Activated CD4-positive, alpha-beta T cell treated with anti-CD3 and anti-CD28 coated beads for 36 hours (primary cell): Measurements from ENCODE around the gene EIF4E2. TPM values are rescaled to one million over a fixed set of nuclear protein-coding genes. Genes with fewer than 3 reads are reported as not detected.
"Not testable (repeated sequence)": the region's sequence is repeated elsewhere in the genome, so short reads cannot be mapped to it uniquely, and the experiment has no call there.

Experiments used
- ATAC-seq: fragments of 200-7000 bp; cut with Tn5 transposase; one replicate; pipeline ENCODE4 v1.10.0; 2021; ENCODE audit warnings: mild to moderate bottlenecking, moderate library complexity
- CTCF ChIA-PET: fragments of 350-600 bp; sonication (Branson Sonifier 250); formaldehyde crosslinking; loops from one replicate; lab custom pipeline; 2021; ENCODE audit warnings: antibody characterized with exemption; lab: Charles Lee
- POLR2A ChIA-PET: fragments of 350-600 bp; sonication (Branson Sonifier 250); formaldehyde crosslinking; loops from one replicate; lab custom pipeline; 2021; ENCODE audit warnings: antibody characterized with exemption, inconsistent platforms; lab: Charles Lee
- DNase-seq: peaks from one replicate; pipeline ENCODE4 v3.0.0-alpha.2; 2020
- H3K27ac Mint-ChIP-seq: one replicate; pipeline ENCODE4 v1.8.0; 2021; ENCODE audit warnings: mixed read lengths
- H3K27me3 Mint-ChIP-seq: one replicate; pipeline ENCODE4 v1.8.0; 2021; ENCODE audit warnings: mixed read lengths
- H3K36me3 Mint-ChIP-seq: one replicate; pipeline ENCODE4 v1.8.0; 2021; ENCODE audit warnings: low read depth, mixed read lengths
- H3K4me1 Mint-ChIP-seq: one replicate; pipeline ENCODE4 v1.8.0; 2021; ENCODE audit warnings: mixed read lengths
- H3K4me3 Mint-ChIP-seq: one replicate; pipeline ENCODE4 v1.8.0; 2021; ENCODE audit warnings: mild to moderate bottlenecking, moderate library complexity, mixed read lengths
- H3K9me3 Mint-ChIP-seq: one replicate; pipeline ENCODE4 v1.8.0; 2021; ENCODE audit warnings: low read depth, mixed read lengths
- intact Hi-C, 2 experiments: fragments of 100-400 bp; cut with DNase I in 1 of 2; cut with micrococcal nuclease in 1 of 2; formaldehyde crosslinking; loops; one replicate each; pipeline versions ENCODE4 v1.14.2 to v1.15.1; 2022 to 2024; cut with DNase I, micrococcal nuclease
- total RNA-seq, 2 experiments: library from RNA; stranded (reverse); gene quantifications; one replicate each; pipeline ENCODE4 v1.2.3, GENCODE V29; 2021

EIF4E2 gene
- total RNA-seq, 2 experiments from 2014 or later: 57.0 to 68.0 TPM

- H3K4me1 Mint-ChIP-seq: peaks cover 11% of the 10 kb centered on the region
- DNase-seq (no peak), ATAC-seq (no peak)
- ChIA-PET POLR2A (no interaction called here), CTCF (no interaction called here)
- intact Hi-C loops: no loop called here
- no peak overlapping the region for H3K27ac Mint-ChIP-seq
- peaks cover 20% of the 10 kb centered on the region for H3K27me3 Mint-ChIP-seq
- no peak overlapping the region for H3K4me3 Mint-ChIP-seq
- H3K9me3 Mint-ChIP-seq: no peaks in the 10 kb centered on the region
- H3K36me3 Mint-ChIP-seq: no peaks in the 10 kb centered on the region
These were observed 20.5 kb upstream of the EIF4E2 start for GRCh38 chr2:232529806-232530547.

- ChIA-PET POLR2A (no interaction called here), CTCF (no interaction called here)
- H3K27me3 Mint-ChIP-seq: peaks cover 19% of the 10 kb centered on the region
- no peaks in the 10 kb centered on the region for H3K9me3 Mint-ChIP-seq
- no peaks in the 10 kb centered on the region for H3K36me3 Mint-ChIP-seq
- DNase-seq (no peak), ATAC-seq (no peak)
- peaks cover 11% of the 10 kb centered on the region for H3K4me1 Mint-ChIP-seq
- H3K4me3 Mint-ChIP-seq: no peak overlapping the region
- intact Hi-C loops: no loop called here
- no peak overlapping the region for H3K27ac Mint-ChIP-seq
These were observed 19.7 kb upstream of the EIF4E2 start for GRCh38 chr2:232530626-232531260.

DNA sequence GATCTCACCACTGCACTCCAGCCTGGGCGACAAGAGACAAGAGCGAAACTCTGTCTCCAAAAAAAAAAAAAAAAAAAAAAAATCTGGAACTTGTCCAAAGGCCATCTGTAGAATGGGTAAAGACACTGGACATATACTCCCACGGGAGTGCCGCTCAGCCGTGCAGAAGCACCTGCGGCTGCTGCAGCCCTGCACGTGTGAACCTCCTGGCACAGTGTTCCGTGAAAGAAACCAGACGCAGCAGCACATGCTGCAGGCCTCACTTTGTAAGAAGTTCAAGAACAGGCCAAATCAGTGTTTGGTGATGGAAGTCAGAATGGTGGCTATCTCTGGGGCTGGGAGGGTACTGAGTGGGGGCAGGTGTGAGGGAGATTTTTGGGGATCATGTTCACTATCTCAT, 18.1 kb upstream of the EIF4E2 start:
- intact Hi-C loops: no loop called here
- ChIA-PET CTCF (no interaction called here), POLR2A (no interaction called here)
- ATAC-seq (no peak), DNase-seq (no peak)
- H3K4me3 Mint-ChIP-seq: no peak overlapping the region
- no peak overlapping the region for H3K27ac Mint-ChIP-seq
- peaks cover 11% of the 10 kb centered on the region for H3K4me1 Mint-ChIP-seq
- H3K36me3 Mint-ChIP-seq: no peaks in the 10 kb centered on the region
- H3K27me3 Mint-ChIP-seq: peaks cover 17% of the 10 kb centered on the region
- no peaks in the 10 kb centered on the region for H3K9me3 Mint-ChIP-seq

GRCh38 chr2:232532821-232533220, 17.7 kb upstream of the EIF4E2 start:
- CTCF ChIA-PET, POLR2A ChIA-PET, H3K27ac Mint-ChIP-seq, ATAC-seq, H3K36me3 Mint-ChIP-seq, H3K9me3 Mint-ChIP-seq, DNase-seq, intact Hi-C loops, H3K4me3 Mint-ChIP-seq: not testable (repeated sequence)
- Mint-ChIP-seq H3K27me3 (peaks cover 17% of the 10 kb centered on the region), H3K4me1 (peaks cover 11% of the 10 kb centered on the region)

DNA sequence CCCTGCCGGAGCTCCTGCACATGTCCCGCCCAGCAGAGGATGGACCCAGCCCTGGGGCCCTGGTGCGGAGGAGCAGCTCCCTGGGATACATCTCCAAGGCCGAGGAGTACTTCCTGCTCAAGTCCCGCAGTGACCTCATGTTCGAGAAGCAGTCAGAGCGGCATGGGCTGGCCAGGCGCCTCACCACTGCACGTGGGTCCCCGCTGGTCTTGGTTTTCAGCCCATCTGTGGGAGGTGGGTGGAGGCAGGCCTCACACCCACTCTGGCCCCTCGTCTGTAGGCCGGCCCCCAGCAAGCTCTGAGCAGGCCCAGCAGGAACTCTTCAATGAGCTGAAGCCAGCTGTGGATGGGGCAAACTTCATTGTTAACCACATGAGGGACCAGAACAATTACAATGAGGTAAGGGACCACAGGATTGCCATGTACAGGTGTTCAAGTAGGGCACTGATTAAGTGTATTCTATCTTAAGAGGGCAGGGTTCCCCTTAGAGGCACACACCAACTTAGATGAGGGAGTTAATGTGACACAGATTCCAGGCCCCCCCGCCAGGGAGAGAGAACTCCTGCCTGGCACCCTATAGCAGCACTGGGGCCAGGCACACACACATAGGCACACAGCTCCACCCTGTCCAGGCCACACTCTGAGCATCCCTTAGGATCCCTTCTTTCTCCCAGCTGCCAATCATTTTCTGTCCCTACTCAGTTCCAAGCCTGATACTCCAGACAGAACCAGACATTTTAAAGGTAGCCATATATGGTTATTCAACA, 16.4 kb upstream of the EIF4E2 start:
- Mint-ChIP-seq H3K36me3 (no peaks in the 10 kb centered on the region), H3K27me3 (peaks cover 9% of the 10 kb centered on the region), H3K4me1 (peaks cover 2% of the 10 kb centered on the region), H3K27ac (no peak overlapping the region), H3K9me3 (no peaks in the 10 kb centered on the region), H3K4me3 (no peak overlapping the region)
- POLR2A ChIA-PET: no interaction called here
- ATAC-seq: no peak
- intact Hi-C loops: no loop called here
- CTCF ChIA-PET: no interaction called here
- DNase-seq: no peak

DNA sequence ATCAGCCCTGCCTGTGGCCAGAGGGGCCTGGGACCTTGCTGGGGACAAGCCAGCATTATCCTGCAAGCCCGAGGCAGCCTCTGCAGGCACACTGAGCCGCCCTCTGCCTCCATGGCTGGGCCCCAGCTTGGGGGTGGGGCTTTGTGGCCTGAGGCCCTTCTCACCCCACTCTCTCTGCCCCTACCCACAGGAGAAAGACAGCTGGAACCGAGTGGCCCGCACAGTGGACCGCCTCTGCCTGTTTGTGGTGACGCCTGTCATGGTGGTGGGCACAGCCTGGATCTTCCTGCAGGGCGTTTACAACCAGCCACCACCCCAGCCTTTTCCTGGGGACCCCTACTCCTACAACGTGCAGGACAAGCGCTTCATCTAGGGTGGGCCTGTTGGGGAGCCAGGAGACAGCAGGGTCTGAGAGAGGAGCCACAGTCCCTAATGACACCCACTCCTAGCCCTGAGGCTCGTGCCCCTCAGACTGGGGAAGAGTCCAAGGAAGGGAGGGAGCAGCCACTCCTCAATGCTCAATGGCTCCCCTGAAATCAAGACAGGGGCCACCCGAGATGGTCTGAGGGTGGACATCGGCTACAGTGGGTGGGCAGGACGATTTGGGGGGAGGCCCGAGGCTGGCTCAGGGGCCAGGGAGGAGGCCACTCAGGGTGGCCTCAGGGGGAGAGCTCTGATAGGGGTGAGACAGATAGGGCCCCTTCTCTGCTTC, 15.4 kb upstream of the EIF4E2 start:
- Mint-ChIP-seq H3K27me3 (peaks cover 8% of the 10 kb centered on the region), H3K9me3 (no peaks in the 10 kb centered on the region), H3K4me3 (no peak overlapping the region), H3K27ac (no peak overlapping the region), H3K36me3 (no peaks in the 10 kb centered on the region), H3K4me1 (no peaks in the 10 kb centered on the region)
- intact Hi-C loops: no loop called here
- ChIA-PET CTCF (no interaction called here), POLR2A (no interaction called here)
- DNase-seq (no peak), ATAC-seq (no peak)

- DNase-seq (no peak), ATAC-seq (no peak)
- ChIA-PET POLR2A (no interaction called here), CTCF (no interaction called here)
- intact Hi-C loops: no loop called here
- Mint-ChIP-seq H3K27me3 (peaks cover 8% of the 10 kb centered on the region), H3K4me3 (no peak overlapping the region), H3K9me3 (no peaks in the 10 kb centered on the region), H3K4me1 (no peaks in the 10 kb centered on the region), H3K36me3 (no peaks in the 10 kb centered on the region), H3K27ac (no peak overlapping the region)
These were observed 14.5 kb upstream of the EIF4E2 start for GRCh38 chr2:232535761-232536530.

GRCh38 chr2:232537079-232537478, 13.4 kb upstream of the EIF4E2 start:
- DNase-seq: peak; percentile 57
- H3K36me3 Mint-ChIP-seq: no peaks in the 10 kb centered on the region
- no peaks in the 10 kb centered on the region for H3K9me3 Mint-ChIP-seq
- H3K4me3 Mint-ChIP-seq: no peak overlapping the region
- peak; percentile 55 for ATAC-seq
- H3K27ac Mint-ChIP-seq: no peak overlapping the region
- H3K4me1 Mint-ChIP-seq: no peaks in the 10 kb centered on the region
- ChIA-PET POLR2A (no interaction called here), CTCF (interaction anchor here (0.5 kb wide), 2 partner anchors 83 to 593 kb away, joined by 3 read pairs; no protein-coding TSS in a partner anchor)
- intact Hi-C loops: no loop called here
- peaks cover 7% of the 10 kb centered on the region for H3K27me3 Mint-ChIP-seq

DNA sequence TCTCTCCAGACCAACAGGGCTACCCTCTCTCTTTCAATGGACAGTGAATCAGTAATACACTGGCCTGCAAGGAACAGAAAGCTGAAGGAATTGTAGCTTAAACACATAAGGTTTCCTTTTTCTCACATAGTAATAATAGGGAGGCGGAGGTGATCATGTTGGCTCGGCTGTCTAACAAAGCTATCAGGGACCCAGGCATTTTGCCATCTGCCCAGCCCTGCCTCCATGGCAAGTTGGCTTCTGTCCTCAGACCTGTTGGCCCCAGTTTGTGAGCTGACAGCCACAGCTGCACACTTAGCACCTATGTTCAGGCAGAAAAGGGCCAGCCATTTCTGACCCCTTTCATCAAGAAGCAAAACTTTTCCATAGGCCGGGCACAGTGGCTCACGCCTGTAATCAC, 13.0 kb upstream of the EIF4E2 start:
- Mint-ChIP-seq H3K27ac (no peak overlapping the region), H3K9me3 (no peaks in the 10 kb centered on the region), H3K4me1 (no peaks in the 10 kb centered on the region), H3K27me3 (peaks cover 7% of the 10 kb centered on the region), H3K4me3 (no peak overlapping the region), H3K36me3 (no peaks in the 10 kb centered on the region)
- no peak for ATAC-seq
- POLR2A ChIA-PET: no interaction called here
- intact Hi-C loops: no loop called here
- CTCF ChIA-PET: interaction anchor here (0.5 to 0.8 kb wide), 2 partner anchors 83 to 277 kb away, joined by 3 read pairs; no protein-coding TSS in a partner anchor
- DNase-seq: peak; percentile 1

DNA sequence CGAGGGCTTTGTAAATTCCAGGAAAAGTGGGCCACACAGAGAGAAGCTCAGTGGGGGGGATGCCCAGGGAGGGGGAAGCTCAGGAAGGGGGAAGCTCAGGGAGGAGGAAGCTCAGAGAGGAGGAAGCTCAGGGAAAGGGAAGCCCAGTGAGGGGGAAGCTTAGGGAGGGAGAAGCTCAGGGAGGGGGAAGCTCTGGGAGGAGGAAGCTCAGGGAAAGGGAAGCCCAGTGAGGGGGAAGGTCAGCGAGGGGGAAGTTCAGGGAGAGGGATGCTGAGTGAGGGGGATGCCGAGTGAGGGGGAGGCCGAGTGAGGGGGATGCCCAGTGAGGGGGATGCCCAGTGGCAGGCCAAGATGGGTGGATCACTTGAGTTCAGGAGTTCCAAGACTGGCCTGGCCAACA, 11.8 kb upstream of the EIF4E2 start:
- peaks cover 2% of the 10 kb centered on the region for H3K36me3 Mint-ChIP-seq
- CTCF ChIA-PET: interaction anchor here (0.5 to 1.0 kb wide), 2 partner anchors 14 to 15 kb away, joined by 4 read pairs; no protein-coding TSS in a partner anchor

More for the DNA sequence above, 11.8 kb upstream of the EIF4E2 start:
- Mint-ChIP-seq H3K4me3 (no peak overlapping the region), H3K27me3 (peaks cover 2% of the 10 kb centered on the region), H3K4me1 (no peaks in the 10 kb centered on the region), H3K9me3 (no peaks in the 10 kb centered on the region), H3K27ac (no peak overlapping the region)
- POLR2A ChIA-PET: interaction anchor here (0.6 kb wide), 1 partner anchor 21 kb away, joined by 3 read pairs; no protein-coding TSS in a partner anchor
- DNase-seq (no peak), ATAC-seq (no peak)
- intact Hi-C loops: no loop called here
